CD8-positive, alpha-beta memory T cell (primary cell): Measurements from ENCODE around the gene LYPD6B. TPM values are rescaled to one million over a fixed set of nuclear protein-coding genes. Genes with fewer than 3 reads are reported as not detected.

Experiments
- CTCF ChIA-PET: fragments of 350-600 bp; sonication (Branson Sonifier 250); formaldehyde crosslinking; loops from one replicate; lab custom pipeline; 2021; ENCODE audit warnings: antibody characterized with exemption; lab: Charles Lee
- POLR2A ChIA-PET: fragments of 350-600 bp; sonication (Branson Sonifier 250); formaldehyde crosslinking; loops from one replicate; lab custom pipeline; 2021; ENCODE audit warnings: antibody characterized with exemption; lab: Charles Lee
- DNase-seq, 5 donors: peaks; one replicate each; pipeline versions ENCODE4 v3.0.0 to v3.0.0-alpha.2; 2020 to 2022; ENCODE audit warnings: mixed read lengths in 1 of 5
- H3K27ac ChIP-seq: one replicate; pipeline ENCODE4 v1.7.0; 2013; ENCODE audit warnings: low read depth, mild to moderate bottlenecking, low read length, moderate library complexity
- H3K27me3 ChIP-seq: 2 replicates; pipeline ENCODE4 v1.7.0; 2013; ENCODE audit warnings: low read length, mild to moderate bottlenecking; ENCODE audit not compliant: insufficient read depth, poor library complexity, severe bottlenecking
- H3K36me3 ChIP-seq: 2 replicates; pipeline ENCODE4 v1.7.0; 2013; ENCODE audit warnings: mild to moderate bottlenecking, low read length, moderate library complexity; ENCODE audit not compliant: insufficient read depth
- H3K4me1 ChIP-seq: 2 replicates; pipeline ENCODE4 v1.7.0; 2013; ENCODE audit warnings: mild to moderate bottlenecking, low read length, moderate library complexity; ENCODE audit not compliant: insufficient read depth
- H3K4me3 ChIP-seq: 2 replicates; pipeline ENCODE4 v1.7.0; 2013; ENCODE audit warnings: mild to moderate bottlenecking, low read length
- H3K9me3 ChIP-seq: 2 replicates; pipeline ENCODE4 v1.7.0; 2013; ENCODE audit warnings: mild to moderate bottlenecking, low read length
- H3K27ac Mint-ChIP-seq, 8 donors: one replicate each; pipeline ENCODE4 v1.8.0; 2020 to 2021; ENCODE audit warnings: mixed read lengths in 8 of 8, mild to moderate bottlenecking in 6 of 8, inconsistent platforms in 3 of 8, moderate library complexity in 3 of 8
- H3K27me3 Mint-ChIP-seq, 2 donors: one replicate each; pipeline ENCODE4 v1.8.0; 2020 to 2021; ENCODE audit warnings: mixed read lengths in 2 of 2, mild to moderate bottlenecking in 1 of 2, moderate library complexity in 1 of 2
- H3K36me3 Mint-ChIP-seq, 3 donors: one replicate each; pipeline ENCODE4 v1.8.0; 2020 to 2021; ENCODE audit warnings: mixed read lengths in 3 of 3, inconsistent platforms in 1 of 3, mild to moderate bottlenecking in 1 of 3
- H3K4me1 Mint-ChIP-seq, 3 donors: one replicate each; pipeline ENCODE4 v1.8.0; 2020 to 2021; ENCODE audit warnings: mixed read lengths in 3 of 3, inconsistent platforms in 1 of 3, mild to moderate bottlenecking in 1 of 3
- H3K4me3 Mint-ChIP-seq, 7 donors: one replicate each; pipeline ENCODE4 v1.8.0; 2020 to 2021; ENCODE audit warnings: mixed read lengths in 7 of 7, mild to moderate bottlenecking in 6 of 7, moderate library complexity in 4 of 7, inconsistent platforms in 2 of 7
- H3K9me3 Mint-ChIP-seq, 5 donors: one replicate each; pipeline ENCODE4 v1.8.0; 2020 to 2022; ENCODE audit warnings: mixed read lengths in 5 of 5, mild to moderate bottlenecking in 3 of 5, moderate library complexity in 2 of 5, inconsistent platforms in 1 of 5
- polyA plus RNA-seq: library from polyadenylated mRNA; unstranded; fragments of 300-500 nt; fragmentation: Illumina TruSeq; gene quantifications from one replicate; pipeline ENCODE4 v1.2.3, GENCODE V29; 2021
- total RNA-seq, 2 experiments: library from RNA; stranded (reverse); gene quantifications; one replicate each; pipeline ENCODE4 v1.2.3, GENCODE V29; 2021

Gene LYPD6B
- total and polyA plus RNA-seq, 3 experiments from 2014 or later = not detected

GRCh38 chr2:149049142-149049541 is 10.6 kb downstream of the LYPD6B start:
- Histone ChIP-seq H3K4me3 (no peak overlapping the region), H3K4me1 (no peaks in the 10 kb centered on the region), H3K27ac (no peak overlapping the region), H3K27me3 (no peaks in the 10 kb centered on the region), H3K9me3 (no peaks in the 10 kb centered on the region), H3K36me3 (no peaks in the 10 kb centered on the region)
- H3K27me3 Mint-ChIP-seq = peaks cover 11 to 15% of the 10 kb centered on the region in 2 donors
- ChIA-PET POLR2A (no interaction called here), CTCF (no interaction called here)
- peaks cover 0 to 11% (median 0%) of the 10 kb centered on the region in 3 donors for H3K36me3 Mint-ChIP-seq
- no peak overlapping the region for H3K4me3 Mint-ChIP-seq
- no peak overlapping the region for H3K27ac Mint-ChIP-seq
- no peaks in the 10 kb centered on the region for H3K4me1 Mint-ChIP-seq
- H3K9me3 Mint-ChIP-seq = peaks cover 23 to 38% (median 31%) of the 10 kb centered on the region in 5 donors
- DNase-seq = no peak

- Mint-ChIP-seq H3K27me3 (peaks cover 12 to 21% of the 10 kb centered on the region in 2 donors), H3K36me3 (peaks cover 0 to 11% (median 0%) of the 10 kb centered on the region in 3 donors), H3K9me3 (peaks cover 21 to 32% (median 28%) of the 10 kb centered on the region in 5 donors), H3K4me3 (no peak overlapping the region), H3K27ac (no peak overlapping the region), H3K4me1 (no peaks in the 10 kb centered on the region)
- H3K27me3 ChIP-seq = no peaks in the 10 kb centered on the region
- no peaks in the 10 kb centered on the region for H3K4me1 ChIP-seq
- H3K36me3 ChIP-seq = no peaks in the 10 kb centered on the region
- no peak overlapping the region for H3K4me3 ChIP-seq
- no peak overlapping the region for H3K27ac ChIP-seq
- no peak for DNase-seq
- H3K9me3 ChIP-seq = no peaks in the 10 kb centered on the region
- ChIA-PET CTCF (no interaction called here), POLR2A (no interaction called here)
Measured at GRCh38 chr2:149050188-149050587, 11.7 kb downstream of the LYPD6B start.

GRCh38 chr2:149055751-149056150 is 17.3 kb downstream of the LYPD6B start:
- H3K4me1 ChIP-seq = no peaks in the 10 kb centered on the region
- ChIA-PET POLR2A (no interaction called here), CTCF (no interaction called here)
- Mint-ChIP-seq H3K27ac (no peak overlapping the region), H3K36me3 (no peaks in the 10 kb centered on the region), H3K4me3 (no peak overlapping the region), H3K4me1 (no peaks in the 10 kb centered on the region), H3K9me3 (peaks cover 0 to 2% (median 0%) of the 10 kb centered on the region in 5 donors), H3K27me3 (peaks cover 14 to 24% of the 10 kb centered on the region in 2 donors)
- no peak for DNase-seq
- H3K9me3 ChIP-seq = no peaks in the 10 kb centered on the region
- H3K27ac ChIP-seq = no peak overlapping the region
- no peaks in the 10 kb centered on the region for H3K27me3 ChIP-seq
- no peak overlapping the region for H3K4me3 ChIP-seq
- no peaks in the 10 kb centered on the region for H3K36me3 ChIP-seq

- no peak for DNase-seq
- no peak overlapping the region for H3K4me3 ChIP-seq
- peaks cover 0 to 2% (median 0%) of the 10 kb centered on the region in 5 donors for H3K9me3 Mint-ChIP-seq
- no peaks in the 10 kb centered on the region for H3K4me1 ChIP-seq
- CTCF ChIA-PET = no interaction called here
- H3K4me3 Mint-ChIP-seq = no peak overlapping the region
- no peak overlapping the region for H3K27ac ChIP-seq
- peaks cover 14 to 24% of the 10 kb centered on the region in 2 donors for H3K27me3 Mint-ChIP-seq
- no peaks in the 10 kb centered on the region for H3K9me3 ChIP-seq
- no peaks in the 10 kb centered on the region for H3K36me3 Mint-ChIP-seq
- no peaks in the 10 kb centered on the region for H3K4me1 Mint-ChIP-seq
- H3K27me3 ChIP-seq = no peaks in the 10 kb centered on the region
- no peak overlapping the region for H3K27ac Mint-ChIP-seq
- H3K36me3 ChIP-seq = no peaks in the 10 kb centered on the region
- POLR2A ChIA-PET = no interaction called here
Measured at GRCh38 chr2:149056541-149057255, 18.2 kb downstream of the LYPD6B start.

GRCh38 chr2:149057401-149057800 is 18.9 kb downstream of the LYPD6B start:
- Histone ChIP-seq H3K4me1 (no peaks in the 10 kb centered on the region), H3K27me3 (no peaks in the 10 kb centered on the region), H3K27ac (no peak overlapping the region), H3K36me3 (no peaks in the 10 kb centered on the region), H3K9me3 (no peaks in the 10 kb centered on the region), H3K4me3 (no peak overlapping the region)
- CTCF ChIA-PET = no interaction called here
- Mint-ChIP-seq H3K4me1 (no peaks in the 10 kb centered on the region), H3K27ac (no peak overlapping the region), H3K27me3 (peaks cover 12 to 24% of the 10 kb centered on the region in 2 donors), H3K9me3 (peaks cover 0 to 2% (median 0%) of the 10 kb centered on the region in 5 donors), H3K36me3 (no peaks in the 10 kb centered on the region), H3K4me3 (no peak overlapping the region)
- DNase-seq = no peak
- POLR2A ChIA-PET = no interaction called here

GRCh38 chr2:149058936-149059335 is 20.4 kb downstream of the LYPD6B start:
- H3K27ac Mint-ChIP-seq = peak overlapping the region in 1 of 8 donors; percentile 35
- peaks cover 0 to 2% (median 0%) of the 10 kb centered on the region in 5 donors for H3K9me3 Mint-ChIP-seq
- H3K36me3 Mint-ChIP-seq = no peaks in the 10 kb centered on the region
- POLR2A ChIA-PET = no interaction called here
- Histone ChIP-seq H3K4me3 (no peak overlapping the region), H3K27ac (no peak overlapping the region), H3K9me3 (no peaks in the 10 kb centered on the region), H3K36me3 (no peaks in the 10 kb centered on the region), H3K27me3 (no peaks in the 10 kb centered on the region), H3K4me1 (no peaks in the 10 kb centered on the region)
- H3K4me1 Mint-ChIP-seq = no peaks in the 10 kb centered on the region
- H3K27me3 Mint-ChIP-seq = peaks cover 12 to 20% of the 10 kb centered on the region in 2 donors
- no peak for DNase-seq
- CTCF ChIA-PET = no interaction called here
- H3K4me3 Mint-ChIP-seq = no peak overlapping the region

GRCh38 chr2:149059822-149060221 is 21.3 kb downstream of the LYPD6B start:
- CTCF ChIA-PET = no interaction called here

GRCh38 chr2:149061133-149061745 is 22.7 kb downstream of the LYPD6B start:
- H3K36me3 Mint-ChIP-seq = no peaks in the 10 kb centered on the region
- no peak overlapping the region for H3K4me3 ChIP-seq
- H3K36me3 ChIP-seq = no peaks in the 10 kb centered on the region
- H3K27me3 Mint-ChIP-seq = peaks cover 6 to 8% of the 10 kb centered on the region in 2 donors
- no peak for DNase-seq
- POLR2A ChIA-PET = no interaction called here
- H3K9me3 ChIP-seq = no peaks in the 10 kb centered on the region
- no peak overlapping the region for H3K4me3 Mint-ChIP-seq
- no peaks in the 10 kb centered on the region for H3K27me3 ChIP-seq
- H3K4me1 Mint-ChIP-seq = no peaks in the 10 kb centered on the region
- H3K4me1 ChIP-seq = no peaks in the 10 kb centered on the region
- no peaks in the 10 kb centered on the region for H3K9me3 Mint-ChIP-seq
- H3K27ac ChIP-seq = no peak overlapping the region
- no peak overlapping the region for H3K27ac Mint-ChIP-seq
- CTCF ChIA-PET = no interaction called here

More at GRCh38 chr2:149059822-149060221, 21.3 kb downstream of the LYPD6B start:
- POLR2A ChIA-PET = no interaction called here
- DNase-seq = no peak
- Mint-ChIP-seq H3K27me3 (peaks cover 9 to 16% of the 10 kb centered on the region in 2 donors), H3K27ac (no peak overlapping the region), H3K4me1 (no peaks in the 10 kb centered on the region), H3K4me3 (no peak overlapping the region), H3K36me3 (no peaks in the 10 kb centered on the region), H3K9me3 (no peaks in the 10 kb centered on the region)
- Histone ChIP-seq H3K36me3 (no peaks in the 10 kb centered on the region), H3K27me3 (no peaks in the 10 kb centered on the region), H3K9me3 (no peaks in the 10 kb centered on the region), H3K4me3 (no peak overlapping the region), H3K4me1 (no peaks in the 10 kb centered on the region), H3K27ac (no peak overlapping the region)
